IPS-11a (cell line): ENCODE data around the gene TBC1D1.
"Not testable (repeated sequence)": the region's sequence is repeated elsewhere in the genome, so short reads cannot be mapped to it uniquely, and the experiment has no call there.

Experiments
- H3K4me3 ChIP-seq: one replicate; pipeline ENCODE4 v1.5.1; 2013; ENCODE audit warnings: low read depth, low read length, control low read depth

Gene TBC1D1

DNA sequence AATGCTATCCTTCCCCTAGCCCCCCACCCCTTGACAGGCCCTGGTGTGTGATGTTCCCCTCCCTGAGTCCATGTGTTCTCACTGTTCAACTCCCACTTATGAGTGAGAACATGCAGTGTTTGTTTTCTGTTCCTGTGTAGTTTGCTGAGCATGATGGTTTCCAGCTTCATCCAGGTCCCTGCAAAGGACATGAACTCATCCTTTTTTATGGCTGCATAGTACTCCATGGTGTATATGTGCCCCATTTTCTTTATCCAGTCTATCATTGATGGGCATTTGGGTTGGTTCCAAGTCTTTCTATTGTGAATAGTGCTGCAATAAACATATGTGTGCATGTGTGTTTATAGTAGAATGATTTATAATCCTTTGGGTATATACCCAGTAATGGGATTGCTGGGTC, 32.2 kb downstream of the TBC1D1 start:
- H3K4me3 ChIP-seq: not testable (repeated sequence)

DNA sequence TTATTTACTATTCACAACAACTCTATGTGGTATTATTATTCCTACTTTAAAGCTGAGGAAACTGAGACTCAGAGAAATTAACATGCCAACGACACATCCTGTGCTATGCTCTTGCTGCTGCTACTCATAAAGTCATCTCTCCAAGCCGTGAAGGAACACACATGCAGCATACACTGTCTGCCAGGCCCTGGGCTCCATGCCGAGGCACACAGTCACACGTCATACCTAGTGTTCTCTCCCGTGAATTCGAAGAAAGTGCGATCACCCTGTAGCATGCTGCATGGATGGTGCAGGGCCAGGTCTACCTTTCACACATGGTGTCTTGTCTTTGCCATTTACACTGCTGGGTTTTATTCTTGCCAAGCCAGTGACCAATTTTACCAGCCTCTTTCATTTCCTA, 34.1 kb downstream of the TBC1D1 start:
- no peak overlapping the region for H3K4me3 ChIP-seq

DNA sequence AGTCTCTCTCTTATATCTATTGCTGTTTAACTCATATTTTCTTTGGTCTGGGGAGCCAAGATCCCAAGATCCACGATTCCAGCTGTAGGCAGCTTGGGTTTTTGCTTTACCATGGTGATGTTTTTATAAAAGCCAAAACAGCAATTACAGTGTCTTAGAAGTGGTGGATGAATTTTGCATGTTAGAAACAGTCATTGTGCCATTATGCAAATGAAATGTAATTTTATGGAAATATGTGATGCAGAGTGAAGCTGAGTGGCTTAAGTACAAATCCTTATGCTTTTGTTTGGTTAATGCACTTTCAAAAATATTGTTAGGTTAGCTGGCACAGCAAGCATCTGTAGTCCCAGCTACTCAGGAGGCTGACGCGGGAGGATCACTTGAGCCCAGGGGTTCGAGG, 36.5 kb downstream of the TBC1D1 start:
- no peak overlapping the region for H3K4me3 ChIP-seq

DNA sequence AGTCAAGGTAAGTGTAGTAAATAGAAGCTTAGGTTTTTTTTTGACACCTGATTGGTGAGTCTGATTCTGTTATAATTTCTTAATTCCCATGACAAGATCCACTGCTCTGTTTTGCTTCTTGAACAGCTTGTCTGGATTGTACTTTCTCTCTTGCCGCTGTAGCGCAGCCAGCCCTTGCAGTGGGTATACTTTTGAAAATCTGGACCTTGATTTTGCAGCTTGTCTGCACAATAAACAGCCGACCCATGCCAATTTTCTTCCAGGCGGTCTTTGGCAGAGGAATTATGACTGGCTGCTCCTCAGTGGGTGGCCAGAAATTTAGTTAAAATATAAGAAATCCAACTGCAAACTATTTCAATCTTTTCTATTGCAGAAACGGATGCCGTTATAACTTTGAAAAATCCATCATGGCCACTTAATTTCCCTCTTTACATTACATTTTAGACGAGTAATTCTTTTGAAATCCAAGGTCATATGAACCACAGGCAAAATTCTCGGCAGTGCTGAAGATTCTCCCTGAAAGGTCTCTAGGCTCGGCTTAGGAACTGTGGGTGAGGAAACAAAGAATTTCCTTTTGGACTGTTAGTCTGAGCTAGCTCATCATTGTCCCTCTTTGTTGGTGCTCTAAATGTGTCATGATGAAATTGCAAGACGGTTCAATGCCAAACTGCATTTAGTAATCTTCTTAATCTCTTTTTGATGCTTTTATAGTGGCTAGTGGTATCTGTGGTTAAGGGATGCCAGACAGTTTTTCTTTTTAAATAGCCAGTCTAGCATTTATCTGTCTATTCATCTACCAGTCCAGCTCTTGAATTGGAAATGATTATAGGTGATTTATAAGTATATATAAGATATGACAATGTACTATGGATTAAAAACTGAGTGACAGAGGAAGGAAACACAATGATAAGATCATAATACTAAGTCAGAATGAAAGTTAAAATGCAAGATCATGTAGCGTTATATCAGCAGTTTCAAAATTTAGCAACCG, 37.8 kb downstream of the TBC1D1 start:
- no peak overlapping the region for H3K4me3 ChIP-seq

DNA sequence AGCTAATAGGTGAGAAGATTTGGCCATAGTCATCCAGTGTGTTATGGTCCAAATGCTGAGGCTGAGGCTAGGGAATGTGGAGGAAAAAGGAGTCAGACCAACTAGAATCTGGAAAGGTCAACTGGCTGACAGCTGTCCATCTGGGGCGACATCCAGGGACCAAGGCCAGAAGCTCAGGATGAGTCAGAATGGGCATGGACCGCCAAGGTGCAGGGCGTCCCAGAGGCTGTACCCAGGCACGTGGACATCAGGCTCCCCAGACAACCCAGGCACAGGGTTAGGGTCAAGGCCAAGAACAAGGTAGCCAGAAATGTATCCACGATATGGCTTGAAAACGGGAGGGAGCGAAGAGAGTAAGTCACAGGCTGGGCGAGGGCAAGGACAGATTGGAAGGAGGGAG, 43.2 kb downstream of the TBC1D1 start:
- no peak overlapping the region for H3K4me3 ChIP-seq

DNA sequence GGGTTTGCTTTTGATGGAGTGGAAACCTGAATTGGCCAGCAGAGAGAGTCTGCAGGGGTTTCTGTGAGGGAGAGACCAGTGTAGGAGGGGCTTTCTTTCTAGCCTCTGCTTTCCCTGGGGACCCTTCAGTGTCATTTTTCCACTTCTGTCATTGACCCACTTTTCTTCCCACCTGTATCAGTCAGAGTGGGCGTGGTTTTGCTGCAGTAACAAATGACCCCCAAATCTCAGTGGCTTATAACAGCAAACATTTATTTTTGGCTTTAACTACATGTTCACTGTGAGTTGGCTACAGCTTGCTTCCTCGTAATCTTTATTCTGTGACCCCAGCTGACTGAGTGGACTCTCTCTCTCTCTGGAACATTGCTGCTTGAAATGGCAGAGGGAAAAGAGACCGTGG, 43.7 kb downstream of the TBC1D1 start:
- no peak overlapping the region for H3K4me3 ChIP-seq

DNA sequence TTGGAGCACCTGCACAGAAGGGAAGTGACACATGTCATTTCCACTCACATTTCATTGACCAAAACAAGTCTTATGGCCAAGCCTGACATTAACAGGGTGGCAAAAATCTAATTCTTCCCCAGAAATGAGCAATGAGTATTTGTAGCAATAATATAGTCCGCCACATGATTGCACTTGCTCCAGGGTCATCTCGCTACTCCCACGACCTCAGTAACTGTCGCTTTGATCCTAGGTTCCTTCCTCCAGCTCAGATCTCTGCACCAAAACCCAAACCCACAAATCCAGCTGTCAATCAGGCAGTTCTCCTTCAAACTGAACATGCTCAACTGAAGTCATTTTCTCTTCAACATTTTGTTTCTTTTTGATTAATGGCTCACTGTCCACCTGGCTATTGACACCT, 44.1 kb downstream of the TBC1D1 start:
- no peak overlapping the region for H3K4me3 ChIP-seq

DNA sequence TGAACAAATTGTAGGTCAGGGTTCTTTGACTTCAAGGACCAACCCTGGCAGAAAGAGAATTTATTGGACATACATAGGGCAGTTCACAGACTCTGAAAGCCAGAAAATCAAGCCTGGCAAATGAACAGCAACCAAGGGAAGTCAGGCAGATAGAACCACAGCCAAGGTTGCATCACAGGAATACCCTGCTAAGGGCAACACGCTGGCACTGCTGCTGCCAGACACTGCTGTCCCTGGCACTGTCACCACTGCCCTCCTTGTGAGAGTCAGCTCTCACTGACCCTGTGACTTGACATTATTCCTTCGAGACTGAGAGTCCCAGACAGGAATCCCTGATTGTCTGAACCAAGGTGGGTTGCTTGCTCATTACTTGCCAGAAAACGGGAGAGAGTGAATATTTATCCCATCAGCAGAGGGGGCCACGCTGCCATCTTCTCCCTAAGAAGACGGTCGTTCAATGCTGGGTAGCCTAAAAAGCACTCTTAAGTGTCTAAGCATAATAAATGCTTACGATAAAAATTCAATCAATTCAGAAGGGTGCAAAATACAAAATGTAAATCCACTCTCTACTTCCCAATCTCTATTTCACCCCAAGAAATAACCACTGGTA, 46.1 kb downstream of the TBC1D1 start:
- no peak overlapping the region for H3K4me3 ChIP-seq

DNA sequence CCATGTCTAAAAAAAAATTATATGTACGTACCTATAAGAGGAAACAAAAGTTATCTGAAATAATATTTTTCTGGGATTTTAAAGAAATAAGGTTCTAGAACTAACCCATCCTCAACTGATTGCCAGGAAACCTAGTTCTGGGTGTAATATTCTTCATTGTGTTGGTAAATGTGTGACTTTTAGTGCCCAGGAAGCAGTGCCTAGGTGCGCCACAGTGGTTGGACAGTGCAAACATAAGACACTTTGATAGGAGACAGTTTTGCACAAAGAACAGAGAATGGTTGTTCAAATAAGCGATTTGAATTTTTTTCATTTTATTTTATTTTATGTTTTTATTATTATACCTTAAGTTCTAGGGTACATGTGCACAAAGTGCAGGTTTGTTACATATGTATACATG, 47.3 kb downstream of the TBC1D1 start:
- no peak overlapping the region for H3K4me3 ChIP-seq

DNA sequence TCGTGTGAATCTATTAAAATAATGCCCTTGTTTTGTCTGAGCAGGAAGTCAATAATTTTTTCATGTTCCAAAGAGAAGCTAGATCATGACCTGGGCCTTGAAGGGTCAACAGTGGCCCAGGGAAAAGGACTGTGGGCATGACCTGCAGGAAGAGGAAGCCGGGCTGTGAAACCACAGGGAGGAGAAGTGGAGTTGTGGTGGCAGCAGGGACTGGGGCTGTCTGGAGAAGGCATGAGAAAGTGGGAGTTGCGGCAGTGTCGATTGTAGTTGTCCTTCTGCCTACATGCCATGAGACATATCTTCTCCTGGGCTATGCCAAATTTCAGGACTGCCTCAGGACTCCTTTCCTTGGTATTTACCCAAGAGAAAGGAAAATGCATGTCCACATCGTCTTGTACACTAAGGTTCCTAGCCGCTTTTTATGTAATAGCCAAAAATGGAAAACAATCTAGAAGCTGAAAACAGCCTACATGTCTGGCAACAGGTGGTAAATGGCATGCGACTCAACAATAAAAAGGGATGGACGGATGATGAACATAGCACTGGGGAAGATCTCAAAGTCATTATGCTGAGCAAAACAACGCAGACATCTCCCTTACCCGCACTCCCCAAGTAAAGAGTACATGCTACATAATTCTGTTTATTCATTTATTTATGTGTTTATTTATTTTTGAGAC, 55.8 kb downstream of the TBC1D1 start:
- H3K4me3 ChIP-seq: no peak overlapping the region

DNA sequence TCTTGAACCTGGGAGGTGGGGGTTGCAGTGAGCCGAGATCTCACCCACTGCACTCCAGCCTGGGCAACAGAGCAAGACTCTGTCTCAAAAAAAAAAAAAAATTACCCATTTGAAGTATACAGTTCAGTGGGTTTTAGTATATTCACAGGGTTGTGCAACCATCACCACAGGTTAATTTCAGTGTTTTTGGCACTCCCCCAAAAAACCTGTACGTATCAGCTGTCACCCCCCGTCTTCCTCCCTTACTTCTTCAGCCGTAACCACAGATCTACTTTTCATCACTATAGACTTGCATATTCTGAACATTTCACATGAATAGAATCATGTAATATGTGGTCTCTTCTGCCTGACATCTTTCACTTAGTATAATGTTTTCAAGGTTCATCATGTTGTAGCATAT, 57.7 kb downstream of the TBC1D1 start:
- no peak overlapping the region for H3K4me3 ChIP-seq

DNA sequence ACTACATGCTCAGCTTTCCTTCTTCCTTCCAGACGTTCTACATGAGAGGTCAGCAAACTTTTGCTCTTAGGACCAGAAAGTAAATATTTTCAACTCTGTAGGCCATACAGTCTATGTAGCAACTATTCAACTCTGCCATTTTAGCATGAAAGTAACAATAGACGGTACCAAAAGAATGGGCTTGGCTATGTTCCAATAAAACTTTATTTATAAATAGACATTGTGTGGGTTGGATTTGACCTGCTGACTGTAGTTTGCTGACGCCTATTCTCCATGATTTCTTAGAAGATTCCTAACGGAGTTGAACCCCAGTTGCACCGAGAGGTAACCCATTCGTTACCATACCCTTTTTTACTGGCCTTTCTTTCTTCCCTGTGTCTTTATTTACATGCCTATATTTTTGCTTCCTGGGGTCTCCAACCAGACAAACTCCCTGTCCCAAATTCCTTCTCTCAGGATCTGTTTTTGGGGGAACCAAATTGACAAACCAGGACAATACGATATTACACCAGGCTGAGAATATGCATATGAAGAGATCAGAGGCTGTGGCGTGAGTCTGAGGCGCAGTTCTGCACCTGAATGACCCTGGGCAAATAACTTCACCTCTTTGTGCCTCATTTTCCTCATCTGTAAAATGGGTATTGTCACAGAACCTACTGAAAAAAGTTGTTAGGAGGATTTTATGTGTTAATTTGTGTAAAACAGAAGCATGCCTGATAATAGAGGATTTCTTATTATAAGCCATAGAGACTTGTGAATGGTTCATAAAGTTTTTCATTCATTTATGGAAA, 58.9 kb downstream of the TBC1D1 start:
- H3K4me3 ChIP-seq: no peak overlapping the region

DNA sequence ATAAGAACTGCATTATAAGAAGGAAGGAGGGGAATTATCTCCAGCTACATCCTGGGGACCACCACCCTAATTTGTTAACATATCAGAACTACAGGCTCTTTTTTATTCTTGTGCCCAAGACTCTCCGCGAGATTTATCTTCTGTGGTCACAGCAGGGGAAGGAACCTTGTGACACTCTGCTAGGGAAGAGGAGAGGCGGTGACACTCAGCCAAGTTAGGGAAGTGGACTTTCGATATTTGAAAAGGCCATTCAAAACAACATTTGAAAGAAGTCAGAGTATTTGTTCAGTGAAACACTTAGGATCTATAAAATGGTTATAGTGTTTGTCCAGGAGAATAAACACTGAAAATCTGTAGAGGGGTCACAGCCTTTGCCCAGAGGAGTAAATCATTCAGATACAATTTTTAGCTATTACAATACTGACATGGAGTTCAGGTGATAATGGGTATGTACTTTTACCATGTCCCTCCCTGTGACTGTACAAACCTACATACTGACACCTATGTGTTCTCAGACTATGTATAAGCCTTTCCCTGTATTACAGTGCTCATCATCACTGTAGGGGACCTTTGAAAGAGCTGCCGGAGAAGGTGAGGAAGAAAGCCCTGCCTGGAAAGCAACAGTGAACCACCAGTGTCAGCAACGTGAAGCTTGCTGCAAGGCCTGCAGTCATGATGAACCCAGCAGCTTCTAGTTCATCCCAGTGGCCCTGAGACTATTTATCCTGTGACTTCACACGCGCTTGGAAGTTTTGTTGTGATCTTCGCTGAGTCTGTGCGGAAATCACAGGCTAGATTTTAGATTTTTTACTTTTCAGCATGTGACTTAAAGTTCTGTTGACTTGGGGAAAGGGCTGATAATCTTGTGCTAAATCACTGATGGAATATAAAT, 60.8 kb downstream of the TBC1D1 start:
- no peak overlapping the region for H3K4me3 ChIP-seq

DNA sequence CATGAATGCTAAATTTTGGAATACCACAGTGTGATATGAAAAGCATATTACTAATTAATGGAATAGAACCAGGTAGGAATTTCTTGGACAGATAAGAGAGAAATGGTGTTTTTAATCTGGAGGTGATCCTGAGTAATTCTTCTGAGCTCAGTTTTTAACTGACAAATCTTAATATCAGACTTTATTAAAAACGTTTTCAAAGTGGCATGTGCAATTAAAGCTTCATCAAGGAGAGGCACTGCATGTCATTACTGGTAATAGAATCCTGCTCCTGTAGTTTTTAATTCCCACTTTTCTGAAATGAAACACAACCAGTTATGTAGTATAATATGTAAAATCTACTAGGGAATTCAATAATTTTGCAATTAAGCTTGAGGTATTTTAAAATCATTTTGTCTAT, 62.3 kb downstream of the TBC1D1 start:
- no peak overlapping the region for H3K4me3 ChIP-seq

DNA sequence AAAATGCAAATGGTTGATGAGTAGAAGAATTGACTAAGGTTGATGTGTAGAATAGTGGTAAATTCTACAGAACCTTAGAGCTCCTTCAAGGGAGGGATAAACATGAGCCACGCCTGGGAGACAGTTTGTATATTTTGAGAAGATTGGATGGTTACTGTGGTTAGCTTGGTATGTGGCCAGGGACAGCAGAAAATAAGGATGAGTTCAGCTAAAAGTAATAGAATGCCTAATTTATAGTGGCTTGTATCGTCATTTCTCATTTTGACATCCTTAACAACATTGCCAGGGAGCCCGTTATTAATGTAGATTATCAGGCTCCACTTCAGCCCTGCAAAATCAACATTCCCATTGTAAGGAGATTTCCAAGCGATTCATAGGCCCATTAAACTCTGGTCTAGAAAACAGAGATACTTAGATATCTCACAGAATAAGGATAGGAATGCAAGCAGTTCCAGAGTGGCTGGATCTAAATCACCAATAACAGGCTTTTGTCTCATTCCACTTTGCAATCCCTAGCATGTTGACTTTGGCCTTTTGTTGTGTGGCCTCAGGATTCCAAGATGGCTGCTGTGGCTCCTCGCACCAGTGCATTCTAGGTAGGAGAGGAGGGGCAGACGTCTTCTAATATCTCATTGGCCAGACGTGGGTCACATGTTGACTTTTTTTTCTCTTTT, 62.9 kb downstream of the TBC1D1 start:
- no peak overlapping the region for H3K4me3 ChIP-seq

DNA sequence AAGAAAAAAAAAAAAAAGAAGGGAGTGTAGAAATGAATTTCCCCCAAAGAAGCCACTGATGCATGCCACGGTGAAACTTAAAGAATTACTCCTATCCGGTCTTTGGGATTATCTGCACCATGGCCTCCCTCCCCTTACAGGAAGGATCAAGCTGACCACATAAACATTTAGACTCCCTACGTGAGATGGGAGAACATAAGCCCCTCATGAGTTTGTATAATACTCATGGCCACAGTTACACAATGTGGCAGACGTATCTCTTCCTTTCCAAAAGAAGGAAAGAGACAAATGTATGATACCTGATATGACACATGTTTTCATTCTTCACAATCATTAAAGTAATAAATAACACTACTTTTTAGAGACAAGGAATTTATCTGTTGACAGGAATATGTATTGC, 66.1 kb downstream of the TBC1D1 start:
- H3K4me3 ChIP-seq: no peak overlapping the region

DNA sequence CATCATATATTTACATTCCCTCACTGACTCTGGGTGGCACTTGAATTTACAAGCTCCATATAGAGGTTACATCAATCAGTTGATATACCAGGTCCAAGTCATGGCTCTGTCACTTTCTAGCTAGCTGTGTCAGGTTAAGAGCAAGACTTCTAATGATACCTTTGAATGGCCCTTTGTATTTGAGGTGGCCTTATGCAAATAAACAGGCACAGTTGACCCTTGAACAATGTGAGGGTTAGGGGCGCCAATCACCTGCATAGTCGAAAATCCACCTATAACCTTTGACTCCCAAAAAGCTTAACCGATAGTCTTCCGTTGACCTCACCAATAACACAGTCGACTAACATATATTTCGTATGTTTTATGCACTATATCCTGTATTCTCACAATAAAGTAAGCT, 68.0 kb downstream of the TBC1D1 start:
- no peak overlapping the region for H3K4me3 ChIP-seq

DNA sequence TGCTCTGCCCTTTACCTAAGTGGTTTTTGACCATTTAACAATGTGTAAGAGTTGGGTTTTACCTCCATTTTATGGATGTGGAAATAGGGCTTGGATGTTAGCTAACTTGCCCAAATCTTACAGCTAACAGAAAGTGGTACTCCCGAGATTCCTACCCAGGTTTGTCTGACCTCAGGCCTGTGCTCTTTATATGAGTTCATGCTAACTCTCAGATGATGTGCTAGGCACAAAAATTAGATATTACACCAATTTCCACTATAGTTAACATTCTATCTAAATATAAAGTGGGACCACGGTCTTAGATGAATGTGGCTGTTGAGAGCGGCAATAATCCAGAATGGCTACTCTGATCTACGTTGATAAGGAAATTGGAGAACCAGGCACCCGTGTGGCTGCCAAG, 69.2 kb downstream of the TBC1D1 start, which contains the start of gene PTTG2:
Gene PTTG2, plus strand, starts transcription at position 301 of the 400 bp plus-strand sequence. Its CDS starts 37 bp downstream, at position 338.
- H3K4me3 ChIP-seq: no peak within 1 kb of the TSS

DNA sequence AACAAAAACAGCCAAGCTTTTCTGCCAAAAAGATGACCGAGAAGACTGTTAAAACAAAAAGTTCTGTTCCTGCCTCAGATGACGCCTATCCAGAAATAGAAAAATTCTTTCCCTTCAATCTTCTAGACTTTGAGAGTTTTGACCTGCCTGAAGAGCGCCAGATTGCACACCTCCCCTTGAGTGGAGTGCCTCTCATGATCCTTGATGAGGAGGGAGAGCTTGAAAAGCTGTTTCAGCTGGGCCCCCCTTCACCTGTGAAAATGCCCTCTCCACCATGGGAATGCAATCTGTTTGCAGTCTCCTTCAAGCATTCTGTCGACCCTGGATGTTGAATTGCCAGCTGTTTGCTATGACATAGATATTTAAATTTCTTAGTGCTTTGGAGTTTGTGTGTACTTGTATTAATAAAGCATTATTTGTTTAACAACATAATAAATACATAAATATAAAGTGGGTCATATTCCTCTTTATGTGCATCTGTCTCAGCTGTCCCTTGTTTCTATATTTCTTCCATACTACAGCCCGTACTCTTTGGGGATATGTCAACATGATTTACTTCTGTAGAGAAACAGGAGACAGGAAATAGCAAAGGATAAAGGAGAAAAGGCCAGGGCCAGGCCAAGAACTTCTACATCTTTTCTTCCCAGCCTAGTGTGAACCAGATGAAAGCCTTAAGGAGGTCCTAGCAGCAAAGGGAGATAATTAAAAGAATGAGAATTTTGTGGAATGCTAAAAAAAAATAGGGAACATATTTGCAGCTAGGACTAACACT, 70.0 kb downstream of the TBC1D1 start:
- H3K4me3 ChIP-seq: no peak overlapping the region
